ENCODE data around the gene CD46. TPM values are rescaled to one million over a fixed set of nuclear protein-coding genes. Genes with fewer than 3 reads are reported as not detected.

The CD46 gene
- total and polyA plus RNA-seq, 11 donors, result 40.6 to 133 (median 93.9) TPM

GRCh38 chr1:207811920-207812720 lies 60.3 kb downstream of the CD46 start:
- 47 to 67% (median 52%) methylated on average over 14 to 16 of the region's 16 CpGs for WGBS, 4 donors
- peak; percentile 66 to 86 (median 77) for DNase-seq
- peak; percentile 14 to 63 (median 40) for ATAC-seq

GRCh38 chr1:207812778-207813511 lies 61.1 kb downstream of the CD46 start:
- WGBS, 4 donors, result 50 to 75% (median 62%) methylated on average over 10 of the region's 10 CpGs
- DNase-seq, result peak in 2 of 5 donors; percentile 42 to 73
- no peak for TF ChIP-seq CTCF (IDR thresholded peaks at IDR 0.05)
- TF ChIP-seq POLR2A (IDR thresholded peaks at IDR 0.05), result no peak
- Histone ChIP-seq H3K27ac (peak overlapping the region; percentile 56 to 98 (median 81)), H3K4me3 (peak overlapping the region in 4 of 12 donors; percentile 8 to 35 (median 20)), H3K36me3 (peaks cover 0 to 98% (median 93%) of the 10 kb centered on the region in 9 donors), H3K9me3 (no peaks in the 10 kb centered on the region), H3K4me1 (peaks cover 28 to 100% (median 97%) of the 10 kb centered on the region in 12 donors), H3K27me3 (no peaks in the 10 kb centered on the region)
- peak; percentile 4 to 43 (median 36) for ATAC-seq
- intact Hi-C loops (cut with DNase I), result loop anchor here in 1 of 10 donors (10.0 kb wide), 1 partner anchor 172 kb away; no protein-coding TSS in a partner anchor

More at GRCh38 chr1:207811920-207812720, 60.3 kb downstream of the CD46 start:
- Histone ChIP-seq H3K4me3 (peak overlapping the region in 5 of 12 donors; percentile 5 to 35 (median 21)), H3K4me1 (peaks cover 28 to 100% (median 97%) of the 10 kb centered on the region in 12 donors), H3K36me3 (peaks cover 0 to 98% (median 94%) of the 10 kb centered on the region in 9 donors), H3K27me3 (no peaks in the 10 kb centered on the region), H3K9me3 (no peaks in the 10 kb centered on the region), H3K27ac (peak overlapping the region; percentile 56 to 98 (median 81))
- intact Hi-C loops (cut with DNase I), result loop anchor here in 1 of 10 donors (10.0 kb wide), 1 partner anchor 173 kb away; no protein-coding TSS in a partner anchor
- peak; percentile 30 to 70 (median 48) for TF ChIP-seq CTCF (IDR thresholded peaks at IDR 0.05)
- TF ChIP-seq POLR2A (IDR thresholded peaks at IDR 0.05), result no peak

GRCh38 chr1:207813512-207813881 lies 61.6 kb downstream of the CD46 start:
- H3K36me3 ChIP-seq, result peaks cover 0 to 96% (median 90%) of the 10 kb centered on the region in 9 donors
- H3K27me3 ChIP-seq, result no peaks in the 10 kb centered on the region
- intact Hi-C loops (cut with DNase I), result loop anchor here in 1 of 10 donors (10.0 kb wide), 1 partner anchor 171 kb away; no protein-coding TSS in a partner anchor
- no peak for ATAC-seq
- H3K9me3 ChIP-seq, result no peaks in the 10 kb centered on the region
- peak overlapping the region; percentile 56 to 98 (median 81) for H3K27ac ChIP-seq
- 48 to 67% (median 57%) methylated on average over 2 to 3 of the region's 3 CpGs for WGBS, 4 donors
- peaks cover 28 to 98% (median 94%) of the 10 kb centered on the region in 12 donors for H3K4me1 ChIP-seq
- peak overlapping the region in 6 of 12 donors; percentile 8 to 35 (median 16) for H3K4me3 ChIP-seq
- no peak for DNase-seq
- TF ChIP-seq CTCF (IDR thresholded peaks at IDR 0.05) (no peak), POLR2A (IDR thresholded peaks at IDR 0.05) (no peak)

All from heart left ventricle (tissue), 16 donors.